Mesodermal cell (in vitro differentiated cells): ENCODE measurements around the gene AKNAD1.

Experiments used
- H3K27ac ChIP-seq: 2 replicates; pipeline ENCODE4 v1.7.0; 2013; ENCODE audit warnings: mild to moderate bottlenecking, low read depth, low read length, moderate library complexity; ENCODE audit not compliant: severe bottlenecking
- H3K36me3 ChIP-seq: 2 replicates; pipeline ENCODE4 v1.7.1; 2013; ENCODE audit warnings: mild to moderate bottlenecking, low read length, moderate library complexity; ENCODE audit not compliant: control insufficient read depth, insufficient read depth
- H3K4me1 ChIP-seq: one replicate; pipeline ENCODE4 v1.7.1; 2013; ENCODE audit warnings: mild to moderate bottlenecking, low read length; ENCODE audit not compliant: insufficient read depth, control insufficient read depth, poor library complexity, severe bottlenecking
- H3K4me3 ChIP-seq: 2 replicates; pipeline ENCODE4 v1.7.0; 2013; ENCODE audit warnings: low read length, control low read depth, mild to moderate bottlenecking; ENCODE audit not compliant: insufficient read depth, poor library complexity, severe bottlenecking; ENCODE audit errors: extremely low read depth
- H3K9me3 ChIP-seq: 2 replicates; pipeline ENCODE4 v1.7.1; 2013; ENCODE audit warnings: mild to moderate bottlenecking, low read length, moderate library complexity; ENCODE audit not compliant: control insufficient read depth
- WGBS, 2 experiments: methylation state at CpG; one replicate each; pipeline ENCODE4 v1.1.5; 2013; ENCODE audit warnings: missing lambda C conversion rate in 2 of 2; ENCODE audit not compliant: insufficient coverage in 2 of 2; 5-methylcytosine and 5-hydroxymethylcytosine counted together

AKNAD1 gene

GRCh38 chr1:108848806-108849205 lies 8.1 kb downstream of the AKNAD1 start:
- Histone ChIP-seq H3K4me3 (no peak overlapping the region), H3K9me3 (no peaks in the 10 kb centered on the region), H3K36me3 (no peaks in the 10 kb centered on the region), H3K27ac (no peak overlapping the region), H3K4me1 (no peaks in the 10 kb centered on the region)

DNA sequence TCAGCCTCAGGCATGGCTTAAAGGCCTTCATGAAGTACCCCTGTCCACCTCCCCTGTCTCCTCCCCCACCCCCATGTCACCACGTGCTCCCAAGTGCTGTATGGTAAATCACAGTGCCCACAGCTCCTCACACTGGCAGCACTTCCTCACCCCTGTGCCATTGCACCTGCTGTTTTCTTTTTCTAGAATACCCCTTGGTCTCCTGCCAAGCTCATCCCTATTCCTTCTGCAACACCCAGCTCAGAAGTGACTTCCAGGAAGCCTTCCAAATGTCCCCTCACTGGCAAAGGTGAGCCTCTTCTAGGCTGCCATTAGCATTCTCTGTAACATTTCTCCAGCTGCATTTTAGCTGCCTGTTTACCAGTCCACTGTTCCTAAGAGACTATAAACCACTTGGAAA lies 9.4 kb downstream of the AKNAD1 start:
- 83 to 100% methylated on average over 1 of the region's 1 CpG for WGBS, 2 experiments
- no peaks in the 10 kb centered on the region for H3K36me3 ChIP-seq
- H3K4me1 ChIP-seq: no peaks in the 10 kb centered on the region
- H3K4me3 ChIP-seq: no peak overlapping the region
- H3K9me3 ChIP-seq: no peaks in the 10 kb centered on the region
- H3K27ac ChIP-seq: no peak overlapping the region

DNA sequence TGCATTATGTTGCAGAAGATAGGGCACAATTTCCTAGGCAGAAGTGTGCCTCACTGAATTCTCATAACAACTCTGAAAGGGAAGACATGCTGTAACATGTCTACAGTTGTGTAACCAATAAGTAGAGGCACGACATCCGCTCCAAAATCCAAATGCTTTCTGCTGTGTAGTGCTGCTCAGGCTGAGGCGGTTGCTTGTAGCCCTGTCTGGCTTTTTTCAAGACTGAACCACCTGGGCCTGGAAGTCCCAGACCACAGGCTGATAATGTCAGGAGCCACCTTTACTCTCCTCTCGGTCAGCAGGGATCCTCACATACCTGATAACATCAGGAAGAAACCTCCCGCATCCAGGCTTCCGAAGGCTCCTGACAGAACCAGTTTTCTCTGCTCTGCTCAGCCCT lies 10.9 kb downstream of the AKNAD1 start:
- H3K36me3 ChIP-seq: no peaks in the 10 kb centered on the region
- no peaks in the 10 kb centered on the region for H3K4me1 ChIP-seq
- no peak overlapping the region for H3K4me3 ChIP-seq
- H3K9me3 ChIP-seq: no peaks in the 10 kb centered on the region
- WGBS, 2 experiments: 81% methylated on average over 6 of the region's 6 CpGs
- no peak overlapping the region for H3K27ac ChIP-seq

GRCh38 chr1:108845446-108845845 lies 11.4 kb downstream of the AKNAD1 start:
- Histone ChIP-seq H3K36me3 (no peaks in the 10 kb centered on the region), H3K27ac (no peak overlapping the region), H3K4me1 (no peaks in the 10 kb centered on the region), H3K4me3 (no peak overlapping the region), H3K9me3 (no peaks in the 10 kb centered on the region)
- WGBS, 2 experiments: 89 to 97% methylated on average over 3 to 4 of the region's 4 CpGs

- H3K4me3 ChIP-seq: no peak overlapping the region
- H3K27ac ChIP-seq: no peak overlapping the region
- H3K4me1 ChIP-seq: no peaks in the 10 kb centered on the region
- 100% methylated on average over 1 of the region's 3 CpGs for WGBS, 2 experiments
- no peaks in the 10 kb centered on the region for H3K9me3 ChIP-seq
- H3K36me3 ChIP-seq: no peaks in the 10 kb centered on the region
Observed at GRCh38 chr1:108843390-108844137, 13.3 kb downstream of the AKNAD1 start.

DNA sequence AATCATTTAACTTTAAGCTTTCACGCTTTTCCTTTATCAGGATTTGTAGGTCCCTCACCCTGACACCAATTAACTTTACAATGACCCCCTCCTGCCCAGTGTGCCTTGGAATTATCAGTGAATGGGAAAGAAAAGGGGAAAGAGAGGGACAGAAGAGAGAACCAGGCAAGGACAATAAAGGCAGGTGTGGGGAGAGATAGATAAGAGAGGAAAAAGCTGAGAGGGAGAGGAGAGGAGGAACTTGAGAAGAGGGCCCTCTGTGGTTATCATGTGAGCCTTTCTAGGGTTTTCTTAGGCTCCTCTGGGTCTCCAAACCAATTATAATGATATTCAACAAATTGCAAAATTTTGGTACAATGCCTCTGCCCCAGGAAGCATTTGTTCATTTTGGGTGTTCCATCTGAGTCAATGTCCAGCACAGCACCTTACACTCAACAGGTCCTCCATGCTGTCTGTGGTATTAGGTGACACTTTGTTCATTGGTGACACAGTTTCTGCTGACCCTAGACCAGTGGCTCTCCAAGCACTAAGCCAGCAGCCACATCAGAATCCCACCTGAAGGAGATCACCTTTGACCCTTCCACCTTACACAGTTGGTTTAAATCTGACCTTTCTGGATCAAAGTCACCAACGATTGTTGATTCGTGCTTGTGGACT lies 14.2 kb downstream of the AKNAD1 start:
- 88 to 94% methylated on average over 2 of the region's 3 CpGs for WGBS, 2 experiments
- Histone ChIP-seq H3K27ac (no peak overlapping the region), H3K4me1 (no peaks in the 10 kb centered on the region), H3K4me3 (no peak overlapping the region), H3K9me3 (no peaks in the 10 kb centered on the region), H3K36me3 (no peaks in the 10 kb centered on the region)

GRCh38 chr1:108841703-108842102 lies 15.2 kb downstream of the AKNAD1 start:
- H3K4me3 ChIP-seq: no peak overlapping the region
- no peaks in the 10 kb centered on the region for H3K4me1 ChIP-seq
- no CpG with 5 or more reads among the region's 1 CpG for WGBS, 2 experiments
- H3K36me3 ChIP-seq: no peaks in the 10 kb centered on the region
- H3K9me3 ChIP-seq: no peaks in the 10 kb centered on the region
- no peak overlapping the region for H3K27ac ChIP-seq

- WGBS, 2 experiments: 100% methylated on average over 1 of the region's 2 CpGs; no CpG with 5 or more reads in 1 of the 2 experiments
- no peak overlapping the region for H3K27ac ChIP-seq
- H3K4me3 ChIP-seq: no peak overlapping the region
- no peaks in the 10 kb centered on the region for H3K9me3 ChIP-seq
- no peaks in the 10 kb centered on the region for H3K36me3 ChIP-seq
- peaks cover 5% of the 10 kb centered on the region for H3K4me1 ChIP-seq
Observed at GRCh38 chr1:108832929-108833328, 24.0 kb downstream of the AKNAD1 start.

- H3K27ac ChIP-seq: no peak overlapping the region
- no peak overlapping the region for H3K4me3 ChIP-seq
- WGBS, 2 experiments: 84 to 100% methylated on average over 1 to 2 of the region's 2 CpGs
- peaks cover 5% of the 10 kb centered on the region for H3K4me1 ChIP-seq
- no peaks in the 10 kb centered on the region for H3K9me3 ChIP-seq
- H3K36me3 ChIP-seq: no peaks in the 10 kb centered on the region
Observed at GRCh38 chr1:108831225-108831624, 25.7 kb downstream of the AKNAD1 start.

DNA sequence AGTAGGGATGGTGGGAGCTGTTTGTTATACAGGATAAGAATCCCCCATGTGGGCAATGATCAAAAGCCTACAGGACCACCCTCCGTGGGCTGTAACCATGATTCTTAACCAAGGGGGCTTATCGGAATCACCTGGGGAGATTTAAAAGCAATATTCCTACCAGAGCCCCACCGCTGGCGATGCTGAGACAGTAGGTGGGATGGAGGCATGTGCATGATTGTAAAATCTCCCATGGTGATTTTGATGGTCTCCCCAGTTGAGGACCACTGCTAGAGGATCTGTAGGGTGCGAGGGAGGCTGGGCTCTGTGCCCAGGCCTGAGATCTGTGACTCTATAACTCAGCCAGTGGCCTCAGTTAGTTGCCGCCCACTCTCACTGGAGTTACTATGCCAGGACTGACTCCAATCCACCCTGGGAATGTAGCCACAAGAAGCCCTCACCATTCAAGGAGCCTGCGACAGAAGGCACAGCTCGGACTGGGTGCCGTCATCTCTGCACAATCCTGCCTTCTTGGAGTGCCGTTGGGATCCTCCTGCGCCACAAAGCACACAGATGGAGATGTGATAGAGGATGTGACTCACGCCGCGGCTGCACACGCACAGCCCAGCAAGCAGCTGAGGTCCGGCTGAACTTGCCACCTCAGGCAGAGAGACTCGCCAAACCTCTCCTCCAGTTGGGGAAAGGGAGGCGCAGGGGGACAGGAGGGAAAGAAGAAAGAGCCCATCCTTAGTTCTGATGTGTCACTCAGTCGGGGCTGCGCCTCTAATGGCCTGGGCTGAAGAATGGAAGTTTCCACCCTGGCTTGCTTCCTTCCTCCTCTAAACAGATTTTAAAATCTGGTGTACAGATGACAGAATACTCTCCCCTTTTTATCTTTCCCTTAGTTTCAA lies 26.5 kb downstream of the AKNAD1 start:
- H3K36me3 ChIP-seq: no peaks in the 10 kb centered on the region
- no peaks in the 10 kb centered on the region for H3K9me3 ChIP-seq
- H3K4me3 ChIP-seq: no peak overlapping the region
- 97% methylated on average over 16 to 18 of the region's 20 CpGs for WGBS, 2 experiments
- H3K27ac ChIP-seq: no peak overlapping the region
- H3K4me1 ChIP-seq: peaks cover 5% of the 10 kb centered on the region
